IMR-90 (cell line): ENCODE results near the gene DIP2A. TPM values are rescaled to one million over a fixed set of nuclear protein-coding genes. Genes with fewer than 3 reads are reported as not detected.

ENCODE experiments used
- ATAC-seq: fragments of 200-7000 bp; cut with Tn5 transposase; 2 replicates; pipeline ENCODE4 v1.9.1; 2020; ENCODE audit warnings: low read depth, mild to moderate bottlenecking, moderate library complexity
- BruUV-seq: library from RNA; stranded (reverse); fragments of 400-500 nt; replicated peaks from 2 replicates; lab custom pipeline; 2021; lab: Mats Ljungman, UMichigan
- CTCF ChIA-PET: fragments of 300-600 bp; formaldehyde crosslinking; extraction: SDS; loops from one replicate; lab custom pipeline; 2021; ENCODE audit warnings: antibody characterized with exemption; lab: Yijun Ruan, JAX
- POLR2A ChIA-PET: fragments of 300-600 bp; sonication (Branson Sonifier 250); formaldehyde crosslinking; loops from one replicate; lab custom pipeline; 2022; ENCODE audit warnings: antibody characterized with exemption; ENCODE audit not compliant: unreplicated experiment; lab: Charles Lee
- DNase-seq: peaks from one replicate; pipeline ENCODE4 v3.0.0; 2013
- H2AFZ ChIP-seq: replicated peaks from 2 replicates; pipeline ENCODE3; 2013; ENCODE audit warnings: low read length, mild to moderate bottlenecking; ENCODE audit not compliant: poor library complexity
- H2AK5ac ChIP-seq: 2 replicates; pipeline ENCODE4 v1.6.1; 2013; ENCODE audit warnings: low read depth, low read length, inconsistent platforms
- H2AK9ac ChIP-seq: replicated peaks from 2 replicates; pipeline ENCODE3; 2013; ENCODE audit warnings: mild to moderate bottlenecking, low read depth, low read length, moderate library complexity; ENCODE audit not compliant: poor library complexity
- H2BK120ac ChIP-seq: 2 replicates; pipeline ENCODE4 v1.6.1; 2013; ENCODE audit warnings: low read depth, low read length, inconsistent platforms
- H2BK15ac ChIP-seq: 3 replicates; pipeline ENCODE4 v1.6.1; 2013; ENCODE audit warnings: low read depth, low read length, inconsistent platforms
- H2BK20ac ChIP-seq: 2 replicates; pipeline ENCODE4 v1.6.1; 2013; ENCODE audit warnings: low read depth, mild to moderate bottlenecking, inconsistent platforms, low read length, moderate library complexity
- H2BK5ac ChIP-seq: 2 replicates; pipeline ENCODE4 v1.6.1; 2013; ENCODE audit warnings: mild to moderate bottlenecking, low read depth, low read length, inconsistent platforms; ENCODE audit not compliant: poor library complexity, severe bottlenecking
- H3K14ac ChIP-seq: replicated peaks from 2 replicates; pipeline ENCODE4 v1.6.1; 2013; ENCODE audit warnings: low read depth, low read length, inconsistent platforms
- H3K18ac ChIP-seq: 2 replicates; pipeline ENCODE4 v1.6.1; 2013; ENCODE audit warnings: low read depth, low read length, control low read depth
- H3K23ac ChIP-seq: 2 replicates; pipeline ENCODE4 v1.6.1; 2013; ENCODE audit warnings: low read depth, low read length, inconsistent platforms
- H3K27ac ChIP-seq: 2 replicates; pipeline ENCODE4 v1.5.1; 2013; ENCODE audit warnings: mild to moderate bottlenecking, control low read depth, low read length; ENCODE audit not compliant: insufficient read depth
- H3K27me3 ChIP-seq: 2 replicates; pipeline ENCODE4 v1.6.1; 2013; ENCODE audit warnings: low read length; ENCODE audit not compliant: control insufficient read depth, insufficient read depth
- H3K36me3 ChIP-seq: 2 replicates; pipeline ENCODE4 v1.6.1; 2013; ENCODE audit warnings: low read length, mixed read lengths; ENCODE audit not compliant: control insufficient read depth, insufficient read depth
- H3K4ac ChIP-seq: 2 replicates; pipeline ENCODE4 v1.6.1; 2013; ENCODE audit warnings: low read depth, low read length, inconsistent platforms
- H3K4me1 ChIP-seq: 2 replicates; pipeline ENCODE4 v1.6.1; 2013; ENCODE audit warnings: low read length, mixed read lengths; ENCODE audit not compliant: control insufficient read depth, insufficient read depth
- H3K4me2 ChIP-seq: 2 replicates; pipeline ENCODE4 v1.6.1; 2013; ENCODE audit warnings: low read depth, mild to moderate bottlenecking, control low read depth, low read length, moderate library complexity
- H3K4me3 ChIP-seq: 2 replicates; pipeline ENCODE4 v1.5.1; 2013; ENCODE audit warnings: low read depth, mild to moderate bottlenecking, control low read depth, low read length, moderate library complexity; ENCODE audit not compliant: insufficient read depth
- H3K56ac ChIP-seq: 2 replicates; pipeline ENCODE4 v1.6.1; 2013; ENCODE audit warnings: low read length, inconsistent platforms; ENCODE audit not compliant: insufficient read depth; ENCODE audit errors: extremely low read depth
- H3K79me1 ChIP-seq, 2 experiments: 2 replicates each; pipeline ENCODE4 v1.6.1; 2013; ENCODE audit warnings: low read length in 2 of 2, inconsistent platforms in 1 of 2, low read depth in 1 of 2
- H3K9ac ChIP-seq: 2 replicates; pipeline ENCODE4 v1.6.1; 2013; ENCODE audit warnings: low read depth, low read length, control low read depth
- H3K9me1 ChIP-seq: 2 replicates; pipeline ENCODE4 v1.6.1; 2013; ENCODE audit warnings: low read length, inconsistent platforms; ENCODE audit not compliant: insufficient read depth
- H3K9me3 ChIP-seq: 2 replicates; pipeline ENCODE4 v1.6.1; 2013; ENCODE audit warnings: low read length; ENCODE audit not compliant: control insufficient read depth, insufficient read depth
- H4K20me1 ChIP-seq: 2 replicates; pipeline ENCODE4 v1.6.1; 2013; ENCODE audit warnings: low read length, inconsistent platforms; ENCODE audit not compliant: insufficient read depth
- H4K5ac ChIP-seq: 2 replicates; pipeline ENCODE4 v1.6.1; 2013; ENCODE audit warnings: mild to moderate bottlenecking, low read depth, low read length, control low read depth
- H4K8ac ChIP-seq, 2 experiments: 2 replicates each; pipeline ENCODE4 v1.6.1; 2013; ENCODE audit warnings: low read depth in 2 of 2, low read length in 2 of 2, control low read depth in 1 of 2, inconsistent platforms in 1 of 2
- H4K91ac ChIP-seq: 2 replicates; pipeline ENCODE4 v1.6.1; 2013; ENCODE audit warnings: low read depth, low read length, inconsistent platforms; ENCODE audit not compliant: insufficient read depth
- BHLHE40 ChIP-seq: fragments of 150-350 bp; IDR thresholded peaks from 2 replicates; pipeline ENCODE4 v1.6.1; 2016; ENCODE audit warnings: mild to moderate bottlenecking, low read depth, low read length
- CEBPB ChIP-seq: IDR thresholded peaks from 2 replicates; pipeline ENCODE4 v1.6.1; 2012; ENCODE audit warnings: low read depth, low read length, improper control_type of control experiment
- CHD1 ChIP-seq: IDR thresholded peaks from 2 replicates; pipeline ENCODE4 v1.6.1; 2012; ENCODE audit warnings: low read depth, low read length, improper control_type of control experiment
- MAFK ChIP-seq: IDR thresholded peaks from 2 replicates; pipeline ENCODE4 v1.6.1; 2012; ENCODE audit warnings: low read depth, low read length, improper control_type of control experiment
- MXI1 ChIP-seq: IDR thresholded peaks from 2 replicates; pipeline ENCODE4 v1.6.1; 2012; ENCODE audit warnings: low read depth, mild to moderate bottlenecking, low read length, moderate library complexity, borderline replicate concordance
- NFE2L2 ChIP-seq: fragments of 150-350 bp; IDR thresholded peaks from 2 replicates; pipeline ENCODE4 v1.6.1; 2016; ENCODE audit warnings: low read depth, mild to moderate bottlenecking, low read length
- POLR2A ChIP-seq: IDR thresholded peaks from 2 replicates; pipeline ENCODE4 v1.6.1; 2012; ENCODE audit warnings: mild to moderate bottlenecking, low read depth, low read length
- RAD21 ChIP-seq: IDR thresholded peaks from 2 replicates; pipeline ENCODE4 v1.6.1; 2012; ENCODE audit warnings: low read length, improper control_type of control experiment
- RCOR1 ChIP-seq: IDR thresholded peaks from 2 replicates; pipeline ENCODE4 v1.6.1; 2012; ENCODE audit warnings: mild to moderate bottlenecking, low read length, improper control_type of control experiment; ENCODE audit not compliant: insufficient replicate concordance
- RFX5 ChIP-seq: IDR thresholded peaks from 2 replicates; pipeline ENCODE4 v1.8.0; 2012; ENCODE audit warnings: low read depth, mild to moderate bottlenecking, low read length, moderate library complexity
- SMC3 ChIP-seq: fragments of 150-350 bp; IDR thresholded peaks from 2 replicates; pipeline ENCODE4 v1.6.1; 2016; ENCODE audit warnings: low read depth, mild to moderate bottlenecking, antibody characterized with exemption, low read length, moderate library complexity
- whole genome bisulfite sequencing, 2 experiments: methylation state at CpG; one replicate each; pipeline versions ENCODE4 v1.1.5 to v1.1.7; 2013; ENCODE audit warnings: missing lambda C conversion rate in 2 of 2; ENCODE audit not compliant: insufficient read length in 1 of 2; ENCODE audit errors: extremely low coverage in 2 of 2; 5-methylcytosine and 5-hydroxymethylcytosine counted together
- dilution Hi-C: fragments of 300-500 bp; cut with HindIII; formaldehyde crosslinking; loops from one replicate; pipeline ENCODE4 v1.14.3; 2018; ENCODE audit warnings: low sequenced_read_pairs; ENCODE audit not compliant: unreplicated experiment
- in situ Hi-C: fragments of 300-500 bp; cut with MboI; formaldehyde crosslinking; loops from 3 replicates; pipeline ENCODE4 v1.14.3; 2019; ENCODE audit warnings: low sequenced_read_pairs, inconsistent platforms, mixed read lengths
- intact Hi-C: fragments of 100-400 bp; cut with micrococcal nuclease; formaldehyde crosslinking; loops from 2 replicates; pipeline ENCODE4 v1.10.0; 2022
- polyA plus RNA-seq, 3 experiments: library from polyadenylated mRNA; depleted of rRNA; stranded (reverse); fragments of >200 nt; gene quantifications; 2 replicates each; pipeline ENCODE4 v1.2.3, GENCODE V29; 2012; ENCODE audit warnings: low replicate concordance in 1 of 3
- total RNA-seq: library from RNA; depleted of rRNA; stranded (reverse); fragments of >200 nt; gene quantifications from 2 replicates; pipeline ENCODE4 v1.2.3, GENCODE V29; 2012
- TF ChIP-seq, protein P1 (sequence below): fragments of 150-350 bp; IDR thresholded peaks from 2 replicates; pipeline ENCODE4 v1.6.1; 2017; ENCODE audit warnings: mild to moderate bottlenecking, antibody characterized with exemption, low read length, low read depth
- TF ChIP-seq, protein P2 (sequence below): conservative IDR thresholded peaks from 2 replicates; pipeline ENCODE4 v1.5.1; 2012; ENCODE audit warnings: mild to moderate bottlenecking, low read depth, low read length, improper control_type of control experiment
- TF ChIP-seq, protein P3 (sequence below): fragments of 150-350 bp; IDR thresholded peaks from 2 replicates; pipeline ENCODE4 v1.6.1; 2016; ENCODE audit warnings: low read depth, mild to moderate bottlenecking, low read length, moderate library complexity, borderline replicate concordance

Gene DIP2A
- total and polyA plus RNA-seq, 2 of the 4 experiments (the other 2 are of a cell fraction): 17.9 to 24.3 TPM

DNA sequence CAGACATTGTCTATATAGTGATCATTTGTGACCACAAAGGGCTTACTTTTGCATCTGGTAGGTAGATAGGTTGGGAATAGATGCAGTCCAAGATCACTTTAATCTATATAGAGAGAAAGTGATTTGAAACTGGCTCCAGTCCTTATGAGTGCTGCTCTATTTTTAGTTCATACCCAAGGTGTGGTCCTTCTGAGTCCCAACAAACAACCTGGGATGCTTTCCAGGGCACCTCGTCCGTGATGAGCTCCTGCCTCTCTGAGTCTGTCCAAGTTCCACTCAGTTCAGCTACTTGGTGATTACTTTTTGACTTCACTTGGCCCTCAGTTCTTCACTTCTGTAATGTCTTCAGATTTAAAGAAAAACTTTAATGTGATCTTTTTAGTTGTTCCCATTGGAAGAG lies 20.2 kb downstream of the DIP2A start:
- H2BK20ac ChIP-seq: no peak overlapping the region
- H2BK5ac ChIP-seq: no peak overlapping the region
- in situ Hi-C loops (no loop called here), intact Hi-C loops (no loop called here), dilution Hi-C loops (no loop called here)
- no peak overlapping the region for H2AFZ ChIP-seq
- ATAC-seq (no peak), DNase-seq (no peak)
- no peak overlapping the region for H3K4me2 ChIP-seq
- H3K27ac ChIP-seq: no peak overlapping the region
- H2BK120ac ChIP-seq: no peak overlapping the region
- no peak overlapping the region for H4K91ac ChIP-seq
- no peak overlapping the region for H3K4me3 ChIP-seq
- H3K9me3 ChIP-seq: no peaks in the 10 kb centered on the region
- no peak overlapping the region for H4K5ac ChIP-seq
- H4K8ac ChIP-seq: no peak overlapping the region
- ChIA-PET CTCF (no interaction called here), POLR2A (no interaction called here)
- BruUV-seq: no TSS peak
- H3K18ac ChIP-seq: no peak overlapping the region
- H2AK5ac ChIP-seq: no peak overlapping the region
- H3K56ac ChIP-seq: no peak overlapping the region
- no peak overlapping the region for H2AK9ac ChIP-seq
- H3K4me1 ChIP-seq: no peaks in the 10 kb centered on the region; the same call in 1 of the 2 replicates
- H3K9me1 ChIP-seq: peaks cover 2% of the 10 kb centered on the region
- peaks cover 3% of the 10 kb centered on the region; the same call in 1 of the 2 replicates for H3K36me3 ChIP-seq
- no peaks in the 10 kb centered on the region for H3K27me3 ChIP-seq
- H3K14ac ChIP-seq: no peak overlapping the region
- no peak overlapping the region for H3K4ac ChIP-seq
- peaks cover 27% of the 10 kb centered on the region; the same call in 1 of the 2 replicates for H4K20me1 ChIP-seq
- H3K9ac ChIP-seq: no peak overlapping the region
- TF ChIP-seq RCOR1 (no peak), RFX5 (no peak), CEBPB (no peak), MAFK (no peak), BHLHE40 (no peak), RAD21 (no peak), NFE2L2 (no peak), CHD1 (no peak), SMC3 (no peak), POLR2A (no peak), MXI1 (no peak)
- TF ChIP-seq, protein P1, sequence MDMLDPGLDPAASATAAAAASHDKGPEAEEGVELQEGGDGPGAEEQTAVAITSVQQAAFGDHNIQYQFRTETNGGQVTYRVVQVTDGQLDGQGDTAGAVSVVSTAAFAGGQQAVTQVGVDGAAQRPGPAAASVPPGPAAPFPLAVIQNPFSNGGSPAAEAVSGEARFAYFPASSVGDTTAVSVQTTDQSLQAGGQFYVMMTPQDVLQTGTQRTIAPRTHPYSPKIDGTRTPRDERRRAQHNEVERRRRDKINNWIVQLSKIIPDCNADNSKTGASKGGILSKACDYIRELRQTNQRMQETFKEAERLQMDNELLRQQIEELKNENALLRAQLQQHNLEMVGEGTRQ: no peak
- TF ChIP-seq, protein P2, sequence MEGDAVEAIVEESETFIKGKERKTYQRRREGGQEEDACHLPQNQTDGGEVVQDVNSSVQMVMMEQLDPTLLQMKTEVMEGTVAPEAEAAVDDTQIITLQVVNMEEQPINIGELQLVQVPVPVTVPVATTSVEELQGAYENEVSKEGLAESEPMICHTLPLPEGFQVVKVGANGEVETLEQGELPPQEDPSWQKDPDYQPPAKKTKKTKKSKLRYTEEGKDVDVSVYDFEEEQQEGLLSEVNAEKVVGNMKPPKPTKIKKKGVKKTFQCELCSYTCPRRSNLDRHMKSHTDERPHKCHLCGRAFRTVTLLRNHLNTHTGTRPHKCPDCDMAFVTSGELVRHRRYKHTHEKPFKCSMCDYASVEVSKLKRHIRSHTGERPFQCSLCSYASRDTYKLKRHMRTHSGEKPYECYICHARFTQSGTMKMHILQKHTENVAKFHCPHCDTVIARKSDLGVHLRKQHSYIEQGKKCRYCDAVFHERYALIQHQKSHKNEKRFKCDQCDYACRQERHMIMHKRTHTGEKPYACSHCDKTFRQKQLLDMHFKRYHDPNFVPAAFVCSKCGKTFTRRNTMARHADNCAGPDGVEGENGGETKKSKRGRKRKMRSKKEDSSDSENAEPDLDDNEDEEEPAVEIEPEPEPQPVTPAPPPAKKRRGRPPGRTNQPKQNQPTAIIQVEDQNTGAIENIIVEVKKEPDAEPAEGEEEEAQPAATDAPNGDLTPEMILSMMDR: no peak
- TF ChIP-seq, protein P3, sequence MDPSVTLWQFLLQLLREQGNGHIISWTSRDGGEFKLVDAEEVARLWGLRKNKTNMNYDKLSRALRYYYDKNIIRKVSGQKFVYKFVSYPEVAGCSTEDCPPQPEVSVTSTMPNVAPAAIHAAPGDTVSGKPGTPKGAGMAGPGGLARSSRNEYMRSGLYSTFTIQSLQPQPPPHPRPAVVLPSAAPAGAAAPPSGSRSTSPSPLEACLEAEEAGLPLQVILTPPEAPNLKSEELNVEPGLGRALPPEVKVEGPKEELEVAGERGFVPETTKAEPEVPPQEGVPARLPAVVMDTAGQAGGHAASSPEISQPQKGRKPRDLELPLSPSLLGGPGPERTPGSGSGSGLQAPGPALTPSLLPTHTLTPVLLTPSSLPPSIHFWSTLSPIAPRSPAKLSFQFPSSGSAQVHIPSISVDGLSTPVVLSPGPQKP: no peak
- no CpG with 5 or more reads among the region's 2 CpGs for WGBS, 2 experiments
- H3K23ac ChIP-seq: no peak overlapping the region
- peaks cover 44 to 64% of the 10 kb centered on the region in 2 experiments for H3K79me1 ChIP-seq
- H2BK15ac ChIP-seq: no peak overlapping the region
